SU-DHL-6 (cell line): ENCODE measurements around the gene PRDM15.

Experiments
- H2AFZ ChIP-seq: fragments of 200-600 bp; sonication (generic); 2 replicates; pipeline ENCODE4 v1.6.1; 2014; ENCODE audit warnings: low read depth, mild to moderate bottlenecking, moderate library complexity, mixed read lengths, antibody characterized with exemption, low read length; ENCODE audit not compliant: severe bottlenecking
- H3F3A ChIP-seq: fragments of 200-600 bp; shearing (Covaris generic); 2 replicates; pipeline ENCODE4 v1.6.0; 2016; ENCODE audit warnings: antibody characterized with exemption, mild to moderate bottlenecking; ENCODE audit not compliant: insufficient read depth
- H3K27ac ChIP-seq: fragments of 200-600 bp; sonication (generic); 2 replicates; pipeline ENCODE4 v1.5.1; 2016; ENCODE audit warnings: low read depth, mild to moderate bottlenecking, low read length, moderate library complexity, mixed read lengths
- H3K27me3 ChIP-seq: fragments of 200-600 bp; sonication (generic), shearing (Covaris generic); 2 replicates; pipeline ENCODE4 v1.6.0; 2014; ENCODE audit warnings: mild to moderate bottlenecking, low read length
- H3K36me3 ChIP-seq: fragments of 200-600 bp; sonication (generic); 2 replicates; pipeline ENCODE4 v1.6.1; 2014; ENCODE audit warnings: mild to moderate bottlenecking, low read length, mixed read lengths
- H3K4me2 ChIP-seq: fragments of 300-600, 200-600 bp; shearing (Covaris generic), sonication (generic); 2 replicates; pipeline ENCODE4 v1.6.0; 2014; ENCODE audit warnings: low read length, low read depth, mild to moderate bottlenecking; ENCODE audit not compliant: poor library complexity, severe bottlenecking
- H3K4me3 ChIP-seq: fragments of 200-600 bp; sonication (generic); 2 replicates; pipeline ENCODE4 v1.5.1; 2014; ENCODE audit warnings: antibody characterized with exemption, low read length, mild to moderate bottlenecking, mixed read lengths; ENCODE audit not compliant: insufficient read depth, poor library complexity, severe bottlenecking
- H3K79me2 ChIP-seq: fragments of 200-600 bp; sonication (generic); 2 replicates; pipeline ENCODE4 v1.6.1; 2014; ENCODE audit warnings: mild to moderate bottlenecking, low read length, moderate library complexity; ENCODE audit not compliant: insufficient read depth
- H3K9ac ChIP-seq: fragments of 200-600 bp; sonication (generic); 2 replicates; pipeline ENCODE4 v1.7.0; 2014; ENCODE audit warnings: mild to moderate bottlenecking, low read length
- H3K9me2 ChIP-seq: fragments of 200-600 bp; sonication (generic); replicated peaks from 2 replicates; pipeline ENCODE4 v1.6.1; 2014; ENCODE audit warnings: low read length; ENCODE audit not compliant: insufficient read depth
- H3K9me3 ChIP-seq: fragments of 200-600 bp; sonication (generic); 2 replicates; pipeline ENCODE4 v1.6.1; 2014; ENCODE audit warnings: low read length, mixed read lengths; ENCODE audit not compliant: insufficient read depth
- H4K20me1 ChIP-seq: fragments of 200-600 bp; sonication (generic); 2 replicates; pipeline ENCODE4 v1.6.1; 2014; ENCODE audit warnings: low read depth, mild to moderate bottlenecking, antibody characterized with exemption, low read length, moderate library complexity, mixed read lengths
- CTCF ChIP-seq: fragments of 200-600 bp; sonication (generic); IDR thresholded peaks from one replicate; pipeline ENCODE4 v1.5.1; 2017; ENCODE audit warnings: antibody characterized with exemption, mild to moderate bottlenecking, low read length, moderate library complexity; ENCODE audit not compliant: insufficient read depth, poor library complexity, severe bottlenecking
- EZH2phosphoT487 ChIP-seq: fragments of 200-600 bp; sonication (generic), shearing (Covaris generic); conservative IDR thresholded peaks from 2 replicates; pipeline ENCODE4 v1.6.1; 2018; ENCODE audit warnings: mild to moderate bottlenecking, antibody characterized with exemption, low read length, moderate library complexity, mixed read lengths

The PRDM15 gene

GRCh38 chr21:41925767-41926116 is 46.6 kb upstream of the PRDM15 start:
- no peaks in the 10 kb centered on the region for H3F3A ChIP-seq
- TF ChIP-seq EZH2phosphoT487 (no peak), CTCF (no peak)
- H3K4me3 ChIP-seq, result peak overlapping the region; percentile 53
- H3K9me2 ChIP-seq, result no peaks in the 10 kb centered on the region
- H3K27me3 ChIP-seq, result no peaks in the 10 kb centered on the region
- H4K20me1 ChIP-seq, result no peaks in the 10 kb centered on the region
- no peaks in the 10 kb centered on the region for H3K9me3 ChIP-seq
- H3K79me2 ChIP-seq, result no peaks in the 10 kb centered on the region
- no peaks in the 10 kb centered on the region for H3K36me3 ChIP-seq
- peak overlapping the region; percentile 40; the same call in 1 of the 2 replicates for H3K27ac ChIP-seq
- peak overlapping the region; percentile 81 for H2AFZ ChIP-seq
- H3K9ac ChIP-seq, result peak overlapping the region; percentile 55
- H3K4me2 ChIP-seq, result peak overlapping the region; percentile 90

- no peaks in the 10 kb centered on the region for H3K9me3 ChIP-seq
- H3K9me2 ChIP-seq, result no peaks in the 10 kb centered on the region
- no peaks in the 10 kb centered on the region for H4K20me1 ChIP-seq
- H3F3A ChIP-seq, result no peaks in the 10 kb centered on the region
- no peak for TF ChIP-seq EZH2phosphoT487
- TF ChIP-seq CTCF, result no peak
- H2AFZ ChIP-seq, result no peak overlapping the region
- H3K27ac ChIP-seq, result no peak overlapping the region
- no peak overlapping the region for H3K9ac ChIP-seq
- H3K4me2 ChIP-seq, result peak overlapping the region; percentile 18
- no peak overlapping the region for H3K4me3 ChIP-seq
- no peaks in the 10 kb centered on the region for H3K79me2 ChIP-seq
- H3K36me3 ChIP-seq, result no peaks in the 10 kb centered on the region
- no peaks in the 10 kb centered on the region for H3K27me3 ChIP-seq
These were observed 45.2 kb upstream of the PRDM15 start for GRCh38 chr21:41924368-41924754.

- H3K27ac ChIP-seq, result no peak overlapping the region
- H3K9me2 ChIP-seq, result no peaks in the 10 kb centered on the region
- no peak overlapping the region for H2AFZ ChIP-seq
- H3K27me3 ChIP-seq, result no peaks in the 10 kb centered on the region
- no peaks in the 10 kb centered on the region for H3K36me3 ChIP-seq
- H3K4me3 ChIP-seq, result no peak overlapping the region
- no peaks in the 10 kb centered on the region for H3F3A ChIP-seq
- H3K4me2 ChIP-seq, result peak overlapping the region; percentile 18
- no peaks in the 10 kb centered on the region for H3K9me3 ChIP-seq
- no peak overlapping the region for H3K9ac ChIP-seq
- no peaks in the 10 kb centered on the region for H4K20me1 ChIP-seq
- H3K79me2 ChIP-seq, result no peaks in the 10 kb centered on the region
- no peak for TF ChIP-seq EZH2phosphoT487
- no peak for TF ChIP-seq CTCF
These were observed 44.7 kb upstream of the PRDM15 start for GRCh38 chr21:41923631-41924367.
